Stomach (tissue), 9 donors: ENCODE measurements around the gene ERGIC3. TPM values are rescaled to one million over a fixed set of nuclear protein-coding genes. Genes with fewer than 3 reads are reported as not detected.

Source experiments
- DNase-seq, 2 donors: peaks; one replicate each; pipeline versions ENCODE4 v3.0.0 to v3.0.0-alpha.2; 2013 to 2019
- H3K27ac ChIP-seq, 5 donors: fragments of 200-600 bp in 4 of 5; sonication (generic) in 4 of 5; one replicate each; pipeline ENCODE4 v1.5.1; 2013 to 2019; ENCODE audit warnings: mild to moderate bottlenecking in 1 of 5, moderate library complexity in 1 of 5
- H3K27me3 ChIP-seq, 3 donors: fragments of 200-600 bp; sonication (generic); one replicate each; pipeline ENCODE4 v1.5.1; 2017 to 2019; ENCODE audit warnings: mixed run types in 1 of 3
- H3K36me3 ChIP-seq, 4 donors: fragments of 200-600 bp; sonication (generic); 1 replicate in 3 of 4; 2 replicates in 1 of 4; pipeline ENCODE4 v1.5.1; 2016 to 2019
- H3K4me1 ChIP-seq, 4 donors: fragments of 200-600 bp; sonication (generic); one replicate each; pipeline ENCODE4 v1.5.1; 2016 to 2019
- H3K4me3 ChIP-seq, 4 donors: fragments of 200-600 bp; sonication (generic) in 3 of 4; one replicate each; pipeline ENCODE4 v1.5.1; 2016 to 2019; ENCODE audit warnings: mild to moderate bottlenecking in 1 of 4
- H3K9me3 ChIP-seq, 4 donors: fragments of 200-600 bp; sonication (generic); one replicate each; pipeline ENCODE4 v1.5.1; 2016 to 2019
- CTCF ChIP-seq, 7 experiments: fragments of 450-650 bp in 4 of 7; fragments of 200-600 bp in 3 of 7; sonication (generic) in 3 of 7; IDR thresholded peaks; one replicate each; pipeline ENCODE4 v1.5.1; 2016 to 2019; ENCODE audit warnings: antibody characterized with exemption in 7 of 7, control low read depth in 2 of 7, mild to moderate bottlenecking in 1 of 7
- EP300 ChIP-seq: sonication (generic); formaldehyde crosslinking; IDR thresholded peaks from one replicate; pipeline ENCODE4 v1.6.1; 2017; ENCODE audit warnings: antibody characterized with exemption
- POLR2A ChIP-seq, 4 donors: fragments of 450-650 bp; IDR thresholded peaks; one replicate each; pipeline ENCODE4 v1.6.1; 2016; ENCODE audit warnings: antibody characterized with exemption in 4 of 4, control low read depth in 2 of 4, mild to moderate bottlenecking in 1 of 4, moderate library complexity in 1 of 4
- POLR2AphosphoS5 ChIP-seq, 3 donors: sonication (generic); formaldehyde crosslinking; IDR thresholded peaks; one replicate each; pipeline ENCODE4 v1.6.1; 2016; ENCODE audit warnings: antibody characterized with exemption in 3 of 3
- WGBS, 5 donors: extraction: QIAGEN DNeasy Blood & Tissue Kit in 3 of 5; methylation state at CpG; one replicate each; pipeline versions ENCODE4 v1.1.5 to v1.1.7; 2013 to 2018; 5-methylcytosine and 5-hydroxymethylcytosine counted together
- intact Hi-C: fragments of 100-400 bp; cut with DNase I; formaldehyde crosslinking; loops from one replicate; pipeline ENCODE4 v1.15.1; 2023; ENCODE audit warnings: low total_unique reads
- polyA plus RNA-seq, 3 donors: library from polyadenylated mRNA; stranded (reverse); fragments of 200-250 nt; gene quantifications; one replicate each; pipeline ENCODE4 v1.2.3, GENCODE V29; 2013
- total RNA-seq, 5 donors: library from RNA; depleted of rRNA; stranded (reverse); fragments of >200 nt; gene quantifications; one replicate each; pipeline versions ENCODE4 v1.1.0 to v1.2.3, GENCODE V29; 2014 to 2016
- donor health status: healthy with polysubstance abuse.
- donor health status: Bipolar disorder and iron deficiency.
- donor health status: healthy.

Gene ERGIC3
- total and polyA plus RNA-seq, 8 donors: 32.1 to 302 (median 220) TPM

GRCh38 chr20:35564905-35565304 is 23.0 kb downstream of the ERGIC3 start:
- Histone ChIP-seq H3K4me3 (no peak overlapping the region), H3K4me1 (no peaks in the 10 kb centered on the region), H3K27me3 (no peaks in the 10 kb centered on the region), H3K9me3 (no peaks in the 10 kb centered on the region), H3K27ac (no peak overlapping the region), H3K36me3 (peaks cover 0 to 15% (median 7%) of the 10 kb centered on the region in 4 donors)
- WGBS, 5 donors: 93 to 97% (median 96%) methylated on average over 7 of the region's 7 CpGs
- intact Hi-C loops: no loop called here
- no peak for DNase-seq
- no peak for TF ChIP-seq POLR2A (IDR thresholded peaks at IDR 0.05)
- no peak for TF ChIP-seq POLR2AphosphoS5 (IDR thresholded peaks at IDR 0.05)
- TF ChIP-seq CTCF (IDR thresholded peaks at IDR 0.05): no peak
- TF ChIP-seq EP300: no peak

GRCh38 chr20:35568645-35569044 is 26.8 kb downstream of the ERGIC3 start:
- Histone ChIP-seq H3K27ac (no peak overlapping the region), H3K36me3 (peaks cover 0 to 14% (median 5%) of the 10 kb centered on the region in 4 donors), H3K9me3 (peaks cover 0 to 13% (median 11%) of the 10 kb centered on the region in 4 donors), H3K4me1 (no peaks in the 10 kb centered on the region), H3K27me3 (no peaks in the 10 kb centered on the region), H3K4me3 (no peak overlapping the region)
- peak in 1 of 2 donors; percentile 69 for DNase-seq
- no peak for TF ChIP-seq EP300
- peak in 2 of 7 experiments; percentile 10 to 14 for TF ChIP-seq CTCF (IDR thresholded peaks at IDR 0.05)
- no peak for TF ChIP-seq POLR2AphosphoS5 (IDR thresholded peaks at IDR 0.05)
- WGBS, 5 donors: 4 to 11% (median 7%) methylated on average over 2 of the region's 2 CpGs
- intact Hi-C loops: no loop called here

GRCh38 chr20:35571555-35571954 is 29.7 kb downstream of the ERGIC3 start:
- TF ChIP-seq POLR2AphosphoS5 (IDR thresholded peaks at IDR 0.05) (no peak), POLR2A (IDR thresholded peaks at IDR 0.05) (no peak), EP300 (no peak), CTCF (IDR thresholded peaks at IDR 0.05) (no peak)
- Histone ChIP-seq H3K27me3 (no peaks in the 10 kb centered on the region), H3K36me3 (no peaks in the 10 kb centered on the region), H3K9me3 (peaks cover 0 to 14% (median 12%) of the 10 kb centered on the region in 4 donors), H3K27ac (no peak overlapping the region), H3K4me3 (no peak overlapping the region), H3K4me1 (peaks cover 0 to 3% (median under 1%) of the 10 kb centered on the region in 4 donors)
- no peak for DNase-seq
- intact Hi-C loops: no loop called here

- Histone ChIP-seq H3K27me3 (no peaks in the 10 kb centered on the region), H3K36me3 (no peaks in the 10 kb centered on the region), H3K9me3 (peaks cover 0 to 14% (median 12%) of the 10 kb centered on the region in 4 donors), H3K4me1 (peaks cover 0 to 5% (median 2%) of the 10 kb centered on the region in 4 donors), H3K4me3 (no peak overlapping the region), H3K27ac (no peak overlapping the region)
- 93 to 98% (median 96%) methylated on average over 4 of the region's 4 CpGs for WGBS, 5 donors
- intact Hi-C loops: no loop called here
- no peak for TF ChIP-seq EP300
- no peak for DNase-seq
Measured at GRCh38 chr20:35572838-35573237, 31.0 kb downstream of the ERGIC3 start.

GRCh38 chr20:35575958-35576357 is 34.1 kb downstream of the ERGIC3 start:
- intact Hi-C loops: no loop called here
- peak overlapping the region in 3 of 5 donors; percentile 1 to 36 (median 21) for H3K27ac ChIP-seq
- 30 to 43% (median 37%) methylated on average over 4 of the region's 4 CpGs for WGBS, 5 donors

More at GRCh38 chr20:35575958-35576357, 34.1 kb downstream of the ERGIC3 start:
- peak; percentile 85 to 95 for DNase-seq
- Histone ChIP-seq H3K36me3 (no peaks in the 10 kb centered on the region), H3K27me3 (no peaks in the 10 kb centered on the region), H3K4me1 (peaks cover 0 to 5% (median 2%) of the 10 kb centered on the region in 4 donors), H3K9me3 (peaks cover 0 to 14% (median 12%) of the 10 kb centered on the region in 4 donors), H3K4me3 (no peak overlapping the region)
- TF ChIP-seq CTCF (IDR thresholded peaks at IDR 0.05) (no peak), EP300 (no peak), POLR2A (IDR thresholded peaks at IDR 0.05) (no peak), POLR2AphosphoS5 (IDR thresholded peaks at IDR 0.05) (peak in 1 of 3 donors; percentile 38)
